GM12891 (cell line): ENCODE measurements around the gene B4GALT3.

Experiments
- POLR2A ChIP-seq: IDR thresholded peaks from 2 replicates; pipeline ENCODE4 v1.6.1; 2011; ENCODE audit warnings: low read depth, low read length, control low read depth
- POLR2AphosphoS5 ChIP-seq: IDR thresholded peaks from 2 replicates; pipeline ENCODE4 v1.6.1; 2011; ENCODE audit warnings: low read depth, low read length, control low read depth
- SPI1 ChIP-seq: IDR thresholded peaks from 2 replicates; pipeline ENCODE4 v1.6.1; 2011; ENCODE audit warnings: low read depth, low read length, control low read depth

DNA sequence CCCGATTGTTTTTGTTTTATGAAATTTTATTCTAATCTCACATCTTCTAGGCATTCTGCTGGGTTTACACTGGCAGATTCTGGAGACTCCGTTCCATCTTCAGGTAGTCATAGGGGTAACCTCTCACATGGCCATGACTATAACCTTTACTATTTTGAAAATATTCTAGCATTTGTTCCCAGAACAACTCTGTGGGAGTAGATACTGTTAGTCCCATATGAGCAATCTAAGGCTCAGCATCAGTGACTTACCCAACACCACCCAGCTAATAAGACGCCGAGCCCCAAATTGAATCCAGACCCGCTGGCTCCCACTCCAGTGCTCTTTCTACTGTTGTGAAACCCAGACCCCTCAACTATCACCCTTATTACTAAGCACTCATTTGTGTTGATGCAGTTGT is 11.7 kb upstream of the B4GALT3 start:
- no peak for TF ChIP-seq POLR2A
- no peak for TF ChIP-seq SPI1
- TF ChIP-seq POLR2AphosphoS5: no peak
